Fibroblast of pulmonary artery (primary cell): Measurements from ENCODE around the gene GANAB.

Experiments used
- DNase-seq: peaks from one replicate; pipeline ENCODE4 v3.0.0-alpha.2; 2010; ENCODE audit warnings: low read depth
- H3K4me3 ChIP-seq: replicated peaks from 2 replicates; pipeline ENCODE4 v1.5.1; 2011; ENCODE audit warnings: low read depth, mild to moderate bottlenecking, control low read depth, low read length, moderate library complexity
- TF ChIP-seq, protein P1 (sequence below): IDR thresholded peaks from 2 replicates; pipeline ENCODE4 v1.5.1; 2011; ENCODE audit warnings: mild to moderate bottlenecking, control low read depth, low read length, inconsistent platforms; ENCODE audit errors: missing control alignments

The GANAB gene

DNA sequence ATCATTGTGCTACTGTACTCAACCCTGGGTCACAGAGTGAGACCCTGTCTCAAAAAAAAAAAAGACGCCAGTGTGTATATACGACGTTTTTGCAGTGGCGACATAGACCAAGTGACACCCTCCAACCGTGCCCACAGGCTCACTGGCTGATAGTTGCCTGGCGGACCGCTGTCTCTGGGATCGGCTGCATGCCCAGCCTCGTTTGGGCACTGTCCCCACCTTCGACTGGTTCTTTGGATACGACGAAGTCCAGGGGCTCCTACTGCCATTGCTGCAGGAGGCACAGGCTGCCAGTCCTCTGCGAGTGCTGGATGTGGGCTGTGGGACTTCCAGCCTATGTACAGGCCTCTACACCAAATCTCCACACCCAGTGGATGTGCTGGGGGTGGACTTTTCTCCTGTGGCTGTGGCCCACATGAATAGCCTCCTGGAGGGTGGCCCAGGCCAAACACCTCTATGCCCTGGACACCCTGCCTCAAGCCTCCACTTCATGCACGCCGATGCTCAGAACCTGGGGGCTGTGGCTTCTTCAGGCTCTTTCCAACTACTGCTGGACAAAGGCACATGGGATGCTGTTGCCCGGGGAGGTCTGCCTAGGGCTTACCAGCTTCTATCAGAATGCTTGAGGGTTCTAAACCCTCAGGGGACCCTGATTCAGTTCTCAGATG is 20.0 kb upstream of the GANAB start:
- TF ChIP-seq, protein P1, sequence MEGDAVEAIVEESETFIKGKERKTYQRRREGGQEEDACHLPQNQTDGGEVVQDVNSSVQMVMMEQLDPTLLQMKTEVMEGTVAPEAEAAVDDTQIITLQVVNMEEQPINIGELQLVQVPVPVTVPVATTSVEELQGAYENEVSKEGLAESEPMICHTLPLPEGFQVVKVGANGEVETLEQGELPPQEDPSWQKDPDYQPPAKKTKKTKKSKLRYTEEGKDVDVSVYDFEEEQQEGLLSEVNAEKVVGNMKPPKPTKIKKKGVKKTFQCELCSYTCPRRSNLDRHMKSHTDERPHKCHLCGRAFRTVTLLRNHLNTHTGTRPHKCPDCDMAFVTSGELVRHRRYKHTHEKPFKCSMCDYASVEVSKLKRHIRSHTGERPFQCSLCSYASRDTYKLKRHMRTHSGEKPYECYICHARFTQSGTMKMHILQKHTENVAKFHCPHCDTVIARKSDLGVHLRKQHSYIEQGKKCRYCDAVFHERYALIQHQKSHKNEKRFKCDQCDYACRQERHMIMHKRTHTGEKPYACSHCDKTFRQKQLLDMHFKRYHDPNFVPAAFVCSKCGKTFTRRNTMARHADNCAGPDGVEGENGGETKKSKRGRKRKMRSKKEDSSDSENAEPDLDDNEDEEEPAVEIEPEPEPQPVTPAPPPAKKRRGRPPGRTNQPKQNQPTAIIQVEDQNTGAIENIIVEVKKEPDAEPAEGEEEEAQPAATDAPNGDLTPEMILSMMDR = no peak
- H3K4me3 ChIP-seq = peak overlapping the region; percentile 75
- DNase-seq = no peak

DNA sequence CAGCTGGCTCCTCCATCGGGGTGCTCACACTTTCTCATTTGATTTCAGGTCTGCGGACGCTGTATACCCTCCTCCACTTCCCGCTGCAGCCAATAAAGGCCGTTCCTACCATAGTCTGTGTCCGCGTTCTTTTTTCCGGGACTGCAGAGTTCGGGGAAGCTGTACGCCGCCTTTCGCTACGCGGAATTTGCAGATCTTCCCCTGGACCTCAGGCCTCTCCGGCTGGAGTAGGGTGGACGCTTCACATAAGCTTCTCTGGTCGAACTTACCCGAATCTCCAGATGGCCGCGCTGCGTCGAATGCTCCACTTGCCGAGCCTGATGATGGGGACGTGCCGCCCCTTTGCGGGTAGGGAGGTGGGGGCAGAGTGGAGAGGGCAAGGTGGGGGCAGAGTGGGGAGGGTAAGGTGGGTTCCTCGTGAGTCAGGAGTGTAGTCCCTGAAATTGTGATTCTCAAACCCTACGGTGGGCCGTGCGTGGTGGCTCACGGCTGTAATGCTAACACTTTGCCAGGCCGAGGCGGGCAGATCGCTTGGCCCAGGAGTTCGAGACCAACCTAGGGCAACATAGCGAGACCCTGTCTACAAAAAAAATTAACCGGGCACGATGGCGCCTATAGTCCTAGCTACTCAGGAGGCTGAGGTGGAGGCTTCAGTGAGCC is 19.3 kb upstream of the GANAB start:
- TF ChIP-seq, protein P1 = no peak
- peak; percentile 78 for DNase-seq
- peak overlapping the region; percentile 75 for H3K4me3 ChIP-seq

DNA sequence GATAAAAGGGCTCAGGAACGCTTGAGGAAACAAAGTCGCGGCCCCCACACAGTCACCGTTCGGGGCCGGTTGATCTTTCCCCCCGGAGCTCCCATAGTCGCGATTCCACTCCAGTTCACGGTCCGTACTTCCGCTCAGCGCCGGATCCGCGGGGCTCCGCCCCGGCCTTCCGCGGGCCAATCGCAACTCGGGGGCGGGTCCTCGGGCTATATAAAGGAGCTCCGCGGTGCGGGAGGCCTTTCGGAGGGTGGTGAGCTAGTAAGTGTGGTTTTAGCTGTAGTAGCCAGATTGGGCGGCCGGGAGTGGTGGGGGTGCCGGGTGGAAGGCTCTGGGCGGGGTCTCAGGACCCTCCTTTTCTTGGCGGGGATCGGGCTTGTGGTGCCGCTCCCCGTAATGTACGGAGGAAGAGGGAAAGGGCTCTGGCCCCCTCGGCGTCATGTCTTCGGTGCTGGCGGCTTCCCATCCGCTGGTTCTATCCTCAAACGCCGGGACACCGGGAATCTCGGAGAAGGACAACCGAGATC is 18.7 kb upstream of the GANAB start, which contains the start of the genes C11orf98 and CSKMT:
Gene C11orf98 (minus strand): TSS at position 136 of the 524 bp plus-strand sequence. CDS start 41 bp downstream, at position 95.
Gene CSKMT (plus strand): TSS at position 238 of the 524 bp plus-strand sequence. CDS start 568 bp downstream, outside the sequence.
- DNase-seq = peak; percentile 94
- peak within 1 kb of the TSS; percentile 75 for H3K4me3 ChIP-seq
- TF ChIP-seq, protein P1 = no peak

DNA sequence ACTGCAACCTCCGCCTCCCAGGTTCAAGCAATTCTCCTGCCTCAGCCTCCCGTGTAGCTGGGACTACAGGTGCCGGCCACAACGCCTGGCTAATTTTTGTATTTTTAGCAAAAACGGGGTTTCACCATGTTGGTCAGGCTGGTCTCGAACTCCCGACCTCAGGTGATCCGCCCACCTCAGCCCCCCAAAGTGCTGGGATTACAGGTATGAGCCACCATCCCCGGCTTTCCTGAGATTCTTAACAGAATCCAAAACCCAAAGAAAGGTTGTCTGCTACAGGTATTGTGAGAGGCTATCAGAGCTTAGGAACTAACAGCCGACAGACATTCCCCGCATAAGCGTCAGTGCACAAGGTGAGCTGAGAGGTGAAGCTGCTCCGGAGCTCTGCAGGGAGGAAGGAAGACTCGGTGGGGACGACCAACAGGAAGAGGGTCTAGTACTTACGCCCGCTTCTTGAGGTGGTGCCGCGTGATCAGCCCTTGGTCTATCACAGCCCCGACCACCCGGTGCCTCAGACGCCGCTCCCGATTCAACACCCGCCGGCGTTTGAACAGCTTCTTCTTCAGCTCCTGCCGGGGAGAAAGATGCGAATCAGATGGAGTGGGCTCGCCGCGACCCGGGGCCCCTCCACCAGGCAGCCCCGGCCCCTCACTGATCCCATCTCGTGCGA is 18.1 kb upstream of the GANAB start:
- TF ChIP-seq, protein P1 = no peak
- peak overlapping the region; percentile 75 for H3K4me3 ChIP-seq
- peak; percentile 48 for DNase-seq

DNA sequence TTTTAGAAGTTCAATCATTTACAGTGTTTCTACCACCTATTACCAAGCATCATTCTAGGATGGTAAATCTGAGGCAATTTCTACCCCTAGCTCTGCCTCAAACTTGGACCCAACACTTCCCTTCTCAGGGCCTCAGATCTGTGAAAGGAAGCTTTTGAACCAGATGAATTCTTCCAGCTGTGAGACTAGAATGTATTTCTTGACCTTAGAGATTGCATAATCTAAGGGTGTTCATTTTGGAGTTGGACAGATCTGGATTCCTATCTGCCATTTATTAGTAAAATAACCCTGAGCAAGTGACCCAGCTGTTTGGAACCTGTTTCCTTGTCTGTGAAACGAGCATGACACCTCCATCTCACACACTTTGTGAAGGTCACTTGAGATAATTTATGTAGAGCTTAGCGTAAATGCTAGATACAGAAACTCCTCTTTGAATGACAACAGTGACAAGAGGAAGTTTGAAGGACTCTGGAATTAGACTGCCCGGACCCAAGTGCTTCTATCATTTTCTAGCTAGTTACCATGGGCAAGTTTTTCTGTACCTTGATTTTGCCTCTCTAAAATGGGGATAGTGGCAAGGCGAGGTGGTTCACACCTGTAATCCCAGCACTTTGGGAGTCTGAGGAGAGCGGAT is 10.5 kb upstream of the GANAB start:
- DNase-seq = peak; percentile 18
- TF ChIP-seq, protein P1 = no peak
- no peak overlapping the region for H3K4me3 ChIP-seq

DNA sequence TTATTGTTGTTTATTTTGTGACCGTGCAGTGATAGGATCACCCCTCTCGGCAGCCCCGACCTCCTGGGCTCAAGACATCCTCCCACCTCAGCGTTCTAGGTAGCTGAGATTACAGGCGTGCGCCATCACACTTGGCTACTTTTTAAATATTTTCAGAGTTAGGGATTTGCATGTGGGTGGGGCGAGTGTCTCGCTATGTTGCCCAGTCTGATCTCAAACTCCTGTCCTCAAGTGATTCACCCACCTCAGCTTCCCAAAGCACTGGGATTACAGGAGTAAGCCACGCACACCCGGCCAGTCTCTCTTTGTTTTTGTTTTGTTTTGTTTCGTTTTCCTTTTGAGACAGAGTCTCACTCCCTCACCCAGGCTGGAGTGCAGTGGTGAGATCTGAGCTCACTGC is 7.9 kb upstream of the GANAB start:
- no peak overlapping the region for H3K4me3 ChIP-seq
- DNase-seq = no peak
- TF ChIP-seq, protein P1 = no peak
